GM19328 (cell line): ENCODE results near the gene SRCAP.
A peak's percentile ranks its signal among the peaks of the same experiment; 100 is the strongest.

ENCODE experiments used
- ATAC-seq: cut with Tn5 transposase; IDR thresholded peaks from one replicate; pipeline ENCODE4 v1.9.1; 2021; ENCODE audit warnings: mild to moderate bottlenecking, moderate library complexity; ENCODE audit not compliant: unreplicated experiment

Gene SRCAP

GRCh38 chr16:30728899-30729672 is 30.1 kb downstream of the SRCAP start:
- no peak for ATAC-seq

- ATAC-seq: no peak
Measured at GRCh38 chr16:30731411-30731810, 32.4 kb downstream of the SRCAP start.

GRCh38 chr16:30736995-30737793 is 38.2 kb downstream of the SRCAP start:
- ATAC-seq: no peak

- ATAC-seq: no peak
Measured at GRCh38 chr16:30737794-30738648, 39.0 kb downstream of the SRCAP start.

- ATAC-seq: no peak
Measured at GRCh38 chr16:30738984-30739951, 40.3 kb downstream of the SRCAP start.

GRCh38 chr16:30740364-30741251 is 41.6 kb downstream of the SRCAP start:
- no peak for ATAC-seq

GRCh38 chr16:30741461-30741914 is 42.5 kb downstream of the SRCAP start:
- no peak for ATAC-seq

- ATAC-seq: no peak
Measured at GRCh38 chr16:30743716-30744115, 44.7 kb downstream of the SRCAP start.

GRCh38 chr16:30744183-30744582 is 45.2 kb downstream of the SRCAP start:
- no peak for ATAC-seq

- no peak for ATAC-seq
Measured at GRCh38 chr16:30745082-30745481, 46.1 kb downstream of the SRCAP start.

- ATAC-seq: no peak
Measured at GRCh38 chr16:30746638-30747175, 47.7 kb downstream of the SRCAP start.

- no peak for ATAC-seq
Measured at GRCh38 chr16:30747331-30747730, 48.4 kb downstream of the SRCAP start.

GRCh38 chr16:30747799-30748633 is 49.0 kb downstream of the SRCAP start, which contains the start of gene PHKG2:
Gene PHKG2 (plus strand): TSS chr16:30748425. CDS start chr16:30748821, 396 bp downstream.
- peak; percentile 98 for ATAC-seq

GRCh38 chr16:30748634-30749445 is 49.9 kb downstream of the SRCAP start:
- no peak for ATAC-seq

- no peak for ATAC-seq
Measured at GRCh38 chr16:30750201-30750600, 51.2 kb downstream of the SRCAP start.

- no peak for ATAC-seq
Measured at GRCh38 chr16:30750876-30751465, 52.0 kb downstream of the SRCAP start.
